GM12878 (cell line): Measurements from ENCODE around the gene SLC16A10.

Experiments used
- CTCF ChIP-seq, 3 experiments: IDR thresholded peaks in 2 of 3; conservative IDR thresholded peaks in 1 of 3; 2 replicates each; pipeline ENCODE4 v1.5.1; 2011; ENCODE audit warnings: low read depth in 3 of 3, low read length in 3 of 3, mild to moderate bottlenecking in 3 of 3, control low read depth in 2 of 3, moderate library complexity in 2 of 3, inconsistent platforms in 1 of 3, mixed read lengths in 1 of 3; ENCODE audit not compliant: control insufficient read depth in 2 of 3, insufficient read depth in 1 of 3; ENCODE audit errors: extremely low read depth in 1 of 3
- MEF2A ChIP-seq: IDR thresholded peaks from 2 replicates; pipeline ENCODE4 v1.6.1; 2011; ENCODE audit warnings: low read depth, mild to moderate bottlenecking, low read length, moderate library complexity; ENCODE audit not compliant: insufficient read depth
- RCOR1 ChIP-seq: conservative IDR thresholded peaks from 2 replicates; pipeline ENCODE4 v1.6.1; 2012; ENCODE audit warnings: low read depth, low read length, improper control_type of control experiment
- REST ChIP-seq: IDR thresholded peaks from 2 replicates; pipeline ENCODE4 v1.6.1; 2012; ENCODE audit warnings: mild to moderate bottlenecking, low read depth, low read length
- TAF1 ChIP-seq: IDR thresholded peaks from 2 replicates; pipeline ENCODE4 v1.6.1; 2011; ENCODE audit warnings: mild to moderate bottlenecking, low read depth, low read length, borderline replicate concordance
- WRNIP1 ChIP-seq: IDR thresholded peaks from 2 replicates; pipeline ENCODE4 v1.6.1; 2011; ENCODE audit warnings: low read depth, low read length, improper control_type of control experiment, borderline replicate concordance
- ZNF274 ChIP-seq: IDR thresholded peaks from one replicate; pipeline ENCODE4 v1.8.0; 2011; ENCODE audit not compliant: insufficient read length, insufficient read depth
- TF ChIP-seq, protein P1 (sequence below): IDR thresholded peaks from 2 replicates; pipeline ENCODE4 v1.6.1; 2012; ENCODE audit warnings: low read depth, low read length, improper control_type of control experiment

DNA sequence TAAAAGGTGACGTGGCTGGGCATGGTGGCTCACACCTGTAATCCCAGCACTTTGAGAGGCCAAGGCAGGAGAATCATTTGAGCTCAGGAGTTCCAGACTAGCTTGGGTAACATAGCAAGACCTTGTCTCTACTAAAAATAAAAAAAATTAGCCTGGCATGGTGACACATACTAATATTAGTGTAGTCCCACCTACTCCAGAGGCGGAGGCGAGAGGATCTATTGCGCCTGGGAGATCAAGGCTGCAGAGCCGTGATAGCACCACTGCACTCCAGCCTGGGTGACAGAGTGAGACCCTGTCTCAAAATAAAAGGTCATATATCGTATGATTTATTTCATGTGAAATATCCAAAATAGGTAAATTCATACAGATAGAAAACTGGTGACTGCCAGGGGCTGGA, 132.5 kb downstream of the SLC16A10 start:
- no peak for TF ChIP-seq WRNIP1
- no peak for TF ChIP-seq RCOR1
- TF ChIP-seq ZNF274 = no peak
- no peak for TF ChIP-seq CTCF (IDR thresholded peaks at IDR 0.05 in 2 of 3, conservative IDR thresholded peaks at IDR 0.05 in 1 of 3; ENCODE audit: control insufficient read depth in 2 of 3, extremely low read depth in 1 of 3, insufficient read depth in 1 of 3, low read depth in 3 of 3, low read length in 3 of 3)
- TF ChIP-seq, protein P1, sequence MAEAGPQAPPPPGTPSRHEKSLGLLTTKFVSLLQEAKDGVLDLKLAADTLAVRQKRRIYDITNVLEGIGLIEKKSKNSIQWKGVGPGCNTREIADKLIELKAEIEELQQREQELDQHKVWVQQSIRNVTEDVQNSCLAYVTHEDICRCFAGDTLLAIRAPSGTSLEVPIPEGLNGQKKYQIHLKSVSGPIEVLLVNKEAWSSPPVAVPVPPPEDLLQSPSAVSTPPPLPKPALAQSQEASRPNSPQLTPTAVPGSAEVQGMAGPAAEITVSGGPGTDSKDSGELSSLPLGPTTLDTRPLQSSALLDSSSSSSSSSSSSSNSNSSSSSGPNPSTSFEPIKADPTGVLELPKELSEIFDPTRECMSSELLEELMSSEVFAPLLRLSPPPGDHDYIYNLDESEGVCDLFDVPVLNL = no peak
- TF ChIP-seq REST = no peak
- no peak for TF ChIP-seq TAF1
- TF ChIP-seq MEF2A = no peak
